A673 (cell line): Measurements from ENCODE around the gene LMF2. TPM values are rescaled to one million over a fixed set of nuclear protein-coding genes. Genes with fewer than 3 reads are reported as not detected.

Source experiments
- BruUV-seq: library from RNA; stranded (reverse); fragments of 400-500 nt; replicated peaks from 2 replicates; lab custom pipeline; 2021; lab: Mats Ljungman, UMichigan
- CTCF ChIA-PET: fragments of 300-600 bp; sonication (Branson Sonifier 250); formaldehyde crosslinking; loops from one replicate; lab custom pipeline; 2022; ENCODE audit warnings: antibody characterized with exemption; lab: Charles Lee
- POLR2A ChIA-PET: fragments of 300-600 bp; sonication (Branson Sonifier 250); formaldehyde crosslinking; loops from one replicate; lab custom pipeline; 2022; ENCODE audit warnings: antibody characterized with exemption; ENCODE audit not compliant: low non-redundant PET; lab: Charles Lee
- DNase-seq: peaks from one replicate; pipeline ENCODE4 v3.0.0-alpha.2; 2015; ENCODE audit warnings: low spot score
- H3K27ac ChIP-seq: fragments of 200-600 bp; sonication (generic); 2 replicates; pipeline ENCODE4 v1.5.1; 2016; ENCODE audit warnings: mixed run types, low read depth, mild to moderate bottlenecking, mixed read lengths, antibody characterized with exemption, low read length; ENCODE audit not compliant: poor library complexity, severe bottlenecking
- H3K27me3 ChIP-seq: fragments of 200-600 bp; sonication (generic); replicated peaks from 2 replicates; pipeline ENCODE4 v1.6.1; 2017; ENCODE audit warnings: mixed run types, low read depth, mild to moderate bottlenecking, mixed read lengths, antibody characterized with exemption, low read length; ENCODE audit not compliant: insufficient read depth, poor library complexity
- H3K36me3 ChIP-seq: fragments of 200-600 bp; sonication (generic); 2 replicates; pipeline ENCODE4 v1.6.1; 2016; ENCODE audit warnings: mixed run types, mild to moderate bottlenecking, mixed read lengths, antibody characterized with exemption, low read length; ENCODE audit not compliant: insufficient read depth, poor library complexity, severe bottlenecking
- H3K4me1 ChIP-seq: fragments of 200-600 bp; sonication (generic); 2 replicates; pipeline ENCODE4 v1.6.1; 2017; ENCODE audit warnings: mixed run types, mild to moderate bottlenecking, mixed read lengths, antibody characterized with exemption, low read length; ENCODE audit not compliant: insufficient read depth, poor library complexity, severe bottlenecking
- H3K4me3 ChIP-seq: fragments of 200-600 bp; sonication (generic); 2 replicates; pipeline ENCODE4 v1.5.1; 2016; ENCODE audit warnings: low read depth, mixed run types, mild to moderate bottlenecking, mixed read lengths, low read length; ENCODE audit not compliant: poor library complexity, severe bottlenecking
- H3K9me3 ChIP-seq: fragments of 200-600 bp; sonication (generic); 2 replicates; pipeline ENCODE4 v1.6.1; 2016; ENCODE audit warnings: mixed run types, low read depth, mild to moderate bottlenecking, mixed read lengths, antibody characterized with exemption, low read length; ENCODE audit not compliant: poor library complexity, severe bottlenecking
- CTCF ChIP-seq: fragments of 300-800, 200-600 bp; sonication (generic); conservative IDR thresholded peaks from 2 replicates; pipeline ENCODE4 v1.5.1; 2017; ENCODE audit warnings: low read depth, mild to moderate bottlenecking, antibody characterized with exemption, low read length, moderate library complexity, mixed read lengths
- EZH2 ChIP-seq: fragments of 200-600 bp; sonication (generic); IDR thresholded peaks from 2 replicates; pipeline ENCODE4 v1.6.1; 2017; ENCODE audit warnings: borderline replicate concordance, low read depth, mild to moderate bottlenecking, mixed read lengths, antibody characterized with exemption, low read length; ENCODE audit not compliant: poor library complexity, severe bottlenecking
- intact Hi-C: fragments of 100-400 bp; cut with micrococcal nuclease; formaldehyde crosslinking; loops from one replicate; pipeline ENCODE4 v1.10.0; 2022; ENCODE audit not compliant: unreplicated experiment
- total RNA-seq: library from RNA; stranded (reverse); gene quantifications from 2 replicates; pipeline ENCODE4 v1.2.3, GENCODE V29; 2021

LMF2 gene
- total RNA-seq, 1 experiment from 2014 or later: 79.2 TPM

GRCh38 chr22:50504369-50505211 lies 2.9 kb downstream of the LMF2 start:
- Histone ChIP-seq H3K4me1 (peaks cover 11% of the 10 kb centered on the region), H3K9me3 (no peaks in the 10 kb centered on the region), H3K36me3 (peaks cover 29% of the 10 kb centered on the region), H3K4me3 (no peak overlapping the region), H3K27ac (no peak overlapping the region), H3K27me3 (no peaks in the 10 kb centered on the region)
- no peak for TF ChIP-seq CTCF
- TF ChIP-seq EZH2: no peak
- DNase-seq: no peak
- intact Hi-C loops: no loop called here
- no TSS peak for BruUV-seq
- ChIA-PET POLR2A (no interaction called here), CTCF (interaction anchor here (0.5 kb wide), 1 partner anchor 92 kb away, joined by 3 read pairs; no protein-coding TSS in a partner anchor)

- Histone ChIP-seq H3K4me1 (peaks cover 7% of the 10 kb centered on the region), H3K27me3 (no peaks in the 10 kb centered on the region), H3K27ac (no peak overlapping the region), H3K36me3 (peaks cover 29% of the 10 kb centered on the region), H3K4me3 (no peak overlapping the region), H3K9me3 (no peaks in the 10 kb centered on the region)
- TF ChIP-seq CTCF: no peak
- no peak for TF ChIP-seq EZH2
- BruUV-seq: no TSS peak
- DNase-seq: peak; percentile 39
- POLR2A ChIA-PET: no interaction called here
- intact Hi-C loops: no loop called here
- CTCF ChIA-PET: interaction anchor here (0.5 to 0.6 kb wide), 3 partner anchors 11 to 262 kb away, joined by 3 to 6 read pairs (median 3); no protein-coding TSS in a partner anchor
These were observed 3.9 kb downstream of the LMF2 start for GRCh38 chr22:50503475-50504145.

- no peak overlapping the region for H3K4me3 ChIP-seq
- CTCF ChIA-PET: interaction anchor here (0.5 kb wide), 1 partner anchor 10 kb away, joined by 7 read pairs; no protein-coding TSS in a partner anchor
- POLR2A ChIA-PET: no interaction called here
- BruUV-seq: no TSS peak
- no peaks in the 10 kb centered on the region for H3K27me3 ChIP-seq
- intact Hi-C loops: no loop called here
- DNase-seq: no peak
- peaks cover 29% of the 10 kb centered on the region for H3K36me3 ChIP-seq
- no peak for TF ChIP-seq CTCF
- no peak for TF ChIP-seq EZH2
- H3K9me3 ChIP-seq: no peaks in the 10 kb centered on the region
- no peak overlapping the region for H3K27ac ChIP-seq
- peaks cover 10% of the 10 kb centered on the region for H3K4me1 ChIP-seq
These were observed 4.7 kb downstream of the LMF2 start for GRCh38 chr22:50502628-50503474.
